ENCODE measurements around the gene WDR86. TPM values are rescaled to one million over a fixed set of nuclear protein-coding genes. Genes with fewer than 3 reads are reported as not detected.

The WDR86 gene
- total and polyA plus RNA-seq, 2 of the 8 experiments (the other 6 are each of a cell fraction or from before 2014, with no cell fraction given), result 12.7 to 15.8 TPM

DNA sequence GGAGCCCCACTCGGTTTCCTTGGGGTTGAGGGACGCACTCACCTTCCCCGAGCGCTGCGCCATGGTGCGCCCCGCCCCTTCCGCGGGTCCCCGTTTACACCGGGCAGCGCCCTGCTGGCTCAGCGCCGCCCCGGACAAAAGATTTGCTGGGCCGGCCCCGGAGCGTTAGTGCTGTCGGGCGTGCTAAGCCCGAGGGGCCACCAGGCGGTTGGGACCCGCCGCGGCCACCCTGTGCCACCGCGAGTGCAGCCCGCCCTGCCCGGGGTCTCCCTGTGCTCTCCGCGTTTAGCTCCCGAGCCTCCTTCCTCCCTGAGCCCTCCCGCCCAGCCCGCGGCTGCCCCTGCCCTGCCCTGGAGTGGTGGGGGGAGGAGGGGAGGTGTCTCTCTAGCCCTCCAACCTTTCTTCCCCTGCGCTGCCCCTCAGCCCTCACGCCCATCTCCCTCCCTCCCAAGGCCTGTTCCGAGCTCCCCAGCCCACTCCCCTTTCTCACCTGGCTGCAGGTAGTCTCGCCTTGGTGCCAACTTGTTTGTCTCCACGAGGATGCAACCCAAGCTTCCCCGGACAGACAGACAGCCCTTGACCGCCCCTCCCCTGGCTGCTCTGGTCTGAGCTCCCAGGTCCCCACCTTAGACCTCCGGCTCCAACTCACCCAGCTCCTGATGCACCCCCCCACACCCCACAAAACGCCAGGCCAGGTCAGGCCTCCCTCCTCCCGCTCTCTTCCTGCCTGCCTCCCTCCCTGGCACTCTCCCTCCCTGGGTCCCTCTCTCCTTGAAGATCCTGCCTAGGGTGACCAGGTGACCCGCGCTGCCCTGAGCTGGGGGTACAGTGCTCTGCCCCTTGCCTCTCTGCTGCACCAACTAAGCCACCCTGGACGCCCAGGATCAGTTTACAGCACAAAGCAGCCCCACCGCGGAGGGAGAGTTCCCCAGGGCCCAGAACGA is 30.3 kb upstream of the WDR86 start, which contains the start of gene CRYGN (continued):
- TF ChIP-seq YY1 (IDR thresholded peaks at IDR 0.05; ENCODE audit: low read depth, low read length) (no peak), POLR2A (IDR thresholded peaks at IDR 0.05; ENCODE audit: control extremely low read depth in 1 of 2, low read depth in 2 of 2, low read length in 2 of 2) (no peak), BACH1 (IDR thresholded peaks at IDR 0.05; ENCODE audit: low read length) (no peak), JUND (IDR thresholded peaks at IDR 0.05; ENCODE audit: low read length) (no peak), CTBP2 (IDR thresholded peaks at IDR 0.05; ENCODE audit: borderline replicate concordance, insufficient read depth, insufficient read length, low read length) (peak; percentile 93), GABPA (IDR thresholded peaks at IDR 0.05; ENCODE audit: borderline replicate concordance, insufficient read depth, low read length) (peak; percentile 81; the same call in 1 of the 2 replicates), KDM4A (IDR thresholded peaks at IDR 0.05; ENCODE audit: low read depth, low read length, severe bottlenecking) (peak; percentile 78), SIX5 (IDR thresholded peaks at IDR 0.05; ENCODE audit: low read depth, low read length) (no peak), TAF1 (IDR thresholded peaks at IDR 0.05; ENCODE audit: low read depth, low read length) (peak; percentile 42; the same call in 1 of the 2 replicates), KDM1A (IDR thresholded peaks at IDR 0.05; ENCODE audit: borderline replicate concordance, low read length) (peak; percentile 28; the same call in 1 of the 2 replicates), CREB1 (IDR thresholded peaks at IDR 0.05) (no peak), RBBP5 (IDR thresholded peaks at IDR 0.05; ENCODE audit: borderline replicate concordance, low read depth, low read length) (peak; percentile 85; the same call in 1 of the 2 replicates), ASH2L (IDR thresholded peaks at IDR 0.05; ENCODE audit: low read length) (peak; percentile 88), RXRA (IDR thresholded peaks at IDR 0.05; ENCODE audit: insufficient read depth, low read depth, low read length) (no peak), EGR1 (IDR thresholded peaks at IDR 0.05; ENCODE audit: borderline replicate concordance, low read depth, low read length) (peak; percentile 54; the same call in 1 of the 2 replicates)
- TF ChIP-seq, protein P1, sequence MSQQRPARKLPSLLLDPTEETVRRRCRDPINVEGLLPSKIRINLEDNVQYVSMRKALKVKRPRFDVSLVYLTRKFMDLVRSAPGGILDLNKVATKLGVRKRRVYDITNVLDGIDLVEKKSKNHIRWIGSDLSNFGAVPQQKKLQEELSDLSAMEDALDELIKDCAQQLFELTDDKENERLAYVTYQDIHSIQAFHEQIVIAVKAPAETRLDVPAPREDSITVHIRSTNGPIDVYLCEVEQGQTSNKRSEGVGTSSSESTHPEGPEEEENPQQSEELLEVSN (IDR thresholded peaks at IDR 0.05), result peak; percentile 45; the same call in 1 of the 2 replicates
